ENCODE data around the gene MBOAT1. TPM values are rescaled to one million over a fixed set of nuclear protein-coding genes. Genes with fewer than 3 reads are reported as not detected.

MBOAT1 gene
- total RNA-seq, 2 donors from 2014 or later: 4.6 to 10.1 TPM

DNA sequence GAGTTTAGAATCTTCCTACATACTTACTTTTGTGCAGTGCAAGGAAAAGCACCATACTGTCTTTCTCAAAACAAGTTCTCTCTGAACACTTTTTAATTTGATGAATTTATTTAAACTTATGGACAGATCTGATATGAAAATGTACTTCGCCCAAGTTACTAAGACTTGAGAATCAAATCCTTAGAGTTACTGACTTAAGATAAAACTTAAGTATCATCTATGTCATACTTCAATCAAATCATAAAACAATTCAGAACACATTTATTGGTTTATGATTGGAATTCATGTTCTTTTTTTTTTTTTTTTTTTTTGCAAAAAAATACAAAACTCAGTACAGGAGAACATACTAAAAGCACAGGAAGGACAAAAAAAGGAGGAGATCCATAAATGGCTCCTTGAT is 77.7 kb downstream of the MBOAT1 start:
- ATAC-seq (no peak), DNase-seq (no peak)
- Histone ChIP-seq H3K9me3 (no peaks in the 10 kb centered on the region), H3K27ac (no peak overlapping the region), H3K36me3 (replicated peaks in 1 of 2; ENCODE audit: insufficient read depth in 1 of 2, low read depth in 2 of 2) (no peaks in the 10 kb centered on the region), H3K4me1 (no peaks in the 10 kb centered on the region), H3K27me3 (no peaks in the 10 kb centered on the region), H3K4me3 (no peak overlapping the region)
- intact Hi-C loops (cut with DNase I): no loop called here
- 93% methylated on average over 1 of the region's 1 CpG for WGBS, 2 donors
- TF ChIP-seq POLR2A (IDR thresholded peaks at IDR 0.05): no peak
- TF ChIP-seq, protein P1, sequence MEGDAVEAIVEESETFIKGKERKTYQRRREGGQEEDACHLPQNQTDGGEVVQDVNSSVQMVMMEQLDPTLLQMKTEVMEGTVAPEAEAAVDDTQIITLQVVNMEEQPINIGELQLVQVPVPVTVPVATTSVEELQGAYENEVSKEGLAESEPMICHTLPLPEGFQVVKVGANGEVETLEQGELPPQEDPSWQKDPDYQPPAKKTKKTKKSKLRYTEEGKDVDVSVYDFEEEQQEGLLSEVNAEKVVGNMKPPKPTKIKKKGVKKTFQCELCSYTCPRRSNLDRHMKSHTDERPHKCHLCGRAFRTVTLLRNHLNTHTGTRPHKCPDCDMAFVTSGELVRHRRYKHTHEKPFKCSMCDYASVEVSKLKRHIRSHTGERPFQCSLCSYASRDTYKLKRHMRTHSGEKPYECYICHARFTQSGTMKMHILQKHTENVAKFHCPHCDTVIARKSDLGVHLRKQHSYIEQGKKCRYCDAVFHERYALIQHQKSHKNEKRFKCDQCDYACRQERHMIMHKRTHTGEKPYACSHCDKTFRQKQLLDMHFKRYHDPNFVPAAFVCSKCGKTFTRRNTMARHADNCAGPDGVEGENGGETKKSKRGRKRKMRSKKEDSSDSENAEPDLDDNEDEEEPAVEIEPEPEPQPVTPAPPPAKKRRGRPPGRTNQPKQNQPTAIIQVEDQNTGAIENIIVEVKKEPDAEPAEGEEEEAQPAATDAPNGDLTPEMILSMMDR (IDR thresholded peaks at IDR 0.05): no peak

- WGBS, 2 donors: 75 to 83% methylated on average over 7 of the region's 7 CpGs
- Histone ChIP-seq H3K36me3 (replicated peaks in 1 of 2; ENCODE audit: insufficient read depth in 1 of 2, low read depth in 2 of 2) (no peaks in the 10 kb centered on the region), H3K9me3 (no peaks in the 10 kb centered on the region), H3K27ac (no peak overlapping the region), H3K4me3 (no peak overlapping the region), H3K4me1 (peaks cover 10% of the 10 kb centered on the region), H3K27me3 (no peaks in the 10 kb centered on the region)
- DNase-seq (no peak), ATAC-seq (no peak)
- TF ChIP-seq, protein P1 (IDR thresholded peaks at IDR 0.05): no peak
- TF ChIP-seq POLR2A (IDR thresholded peaks at IDR 0.05): no peak
- intact Hi-C loops (cut with DNase I): no loop called here
Measured at GRCh38 chr6:20129290-20130088, 82.8 kb downstream of the MBOAT1 start.

DNA sequence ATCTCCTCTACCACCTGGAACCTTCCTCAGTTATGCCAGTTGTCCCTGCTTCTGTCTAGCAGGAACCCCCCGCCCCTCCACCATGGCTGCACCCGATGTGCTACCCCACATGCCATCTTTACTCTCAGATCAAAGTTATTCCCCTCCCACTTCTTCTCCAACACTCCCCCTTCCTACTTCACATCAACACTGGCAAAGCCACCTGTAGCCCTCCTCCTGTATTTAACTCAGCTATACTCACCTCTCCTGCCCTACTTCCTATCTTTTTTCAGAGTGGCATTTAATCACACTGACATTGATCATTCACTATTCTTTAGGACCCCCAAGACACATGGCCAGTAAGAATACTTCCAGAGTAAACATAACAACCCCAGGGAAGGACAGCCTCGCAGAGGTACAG is 84.3 kb downstream of the MBOAT1 start:
- no peak for TF ChIP-seq POLR2A (IDR thresholded peaks at IDR 0.05)
- TF ChIP-seq, protein P1 (IDR thresholded peaks at IDR 0.05): no peak
- Histone ChIP-seq H3K36me3 (replicated peaks in 1 of 2; ENCODE audit: insufficient read depth in 1 of 2, low read depth in 2 of 2) (no peaks in the 10 kb centered on the region), H3K9me3 (no peaks in the 10 kb centered on the region), H3K4me1 (peaks cover 10% of the 10 kb centered on the region), H3K4me3 (no peak overlapping the region), H3K27me3 (no peaks in the 10 kb centered on the region), H3K27ac (no peak overlapping the region)
- ATAC-seq (no peak), DNase-seq (no peak)
- WGBS, 2 donors: 54 to 93% methylated on average over 3 of the region's 3 CpGs
- intact Hi-C loops (cut with DNase I): no loop called here

DNA sequence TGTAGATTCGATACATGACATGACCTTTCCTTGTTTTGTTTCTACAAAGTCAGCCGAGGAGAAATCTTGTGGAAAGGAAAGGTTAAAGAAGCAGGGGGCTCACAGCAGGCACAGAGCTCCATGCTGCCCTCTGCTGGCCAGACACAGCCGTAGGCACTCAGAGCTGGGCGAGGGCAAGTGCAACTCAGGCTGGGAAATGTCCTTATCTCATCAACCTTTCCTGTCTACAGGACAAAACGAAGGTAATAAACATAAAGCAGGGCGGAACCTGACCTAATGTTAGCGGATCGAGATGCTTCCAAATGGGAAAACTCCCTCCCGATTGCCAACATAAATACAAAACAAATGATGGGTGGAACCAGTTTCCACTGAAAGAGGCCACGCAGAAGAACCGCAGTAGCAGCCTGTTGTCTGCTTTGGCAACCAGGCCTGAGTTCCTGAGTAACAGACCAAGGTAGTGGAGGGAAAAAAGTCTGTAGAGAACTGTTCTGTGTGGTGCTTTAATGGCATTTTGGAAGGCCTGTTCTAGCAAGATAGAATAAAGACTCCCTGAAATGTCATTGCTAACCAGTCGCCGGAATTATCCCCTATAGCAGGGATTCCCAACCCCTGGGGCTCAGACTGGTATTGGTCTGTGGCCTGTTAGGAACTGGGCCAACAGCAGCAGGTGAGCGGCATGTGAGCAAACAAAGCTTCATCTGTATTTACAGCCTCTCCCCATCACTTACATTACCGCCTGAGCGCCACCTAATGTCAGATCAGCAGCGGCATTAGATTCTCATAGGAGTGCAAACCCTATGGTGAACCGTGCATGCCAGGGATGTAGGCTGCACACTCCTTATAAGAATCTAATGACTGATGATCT is 85.2 kb downstream of the MBOAT1 start:
- ATAC-seq: peak; percentile 86
- WGBS, 2 donors: 20 to 24% methylated on average over 14 to 18 of the region's 18 CpGs
- Histone ChIP-seq H3K27ac (peak overlapping the region; percentile 19 to 68 (median 45)), H3K9me3 (no peaks in the 10 kb centered on the region), H3K4me1 (peaks cover 10% of the 10 kb centered on the region), H3K36me3 (replicated peaks in 1 of 2; ENCODE audit: insufficient read depth in 1 of 2, low read depth in 2 of 2) (no peaks in the 10 kb centered on the region), H3K4me3 (no peak overlapping the region), H3K27me3 (no peaks in the 10 kb centered on the region)
- DNase-seq: peak; percentile 50 to 77 (median 62)
- TF ChIP-seq, protein P1 (IDR thresholded peaks at IDR 0.05): peak; percentile 68 to 94 (median 75)
- no peak for TF ChIP-seq POLR2A (IDR thresholded peaks at IDR 0.05)
- intact Hi-C loops (cut with DNase I): no loop called here
